GM21825 (cell line): ENCODE data around the gene ZSCAN10.
A peak's percentile ranks its signal among the peaks of the same experiment; 100 is the strongest.

ENCODE experiments used
- ATAC-seq: cut with Tn5 transposase; IDR thresholded peaks from one replicate; pipeline ENCODE4 v1.9.1; 2021; ENCODE audit warnings: mild to moderate bottlenecking, moderate library complexity; ENCODE audit not compliant: unreplicated experiment

Gene ZSCAN10

GRCh38 chr16:3049921-3050481, 49.1 kb downstream of the ZSCAN10 start:
- ATAC-seq = no peak

GRCh38 chr16:3047387-3047720, 51.7 kb downstream of the ZSCAN10 start:
- ATAC-seq = no peak

GRCh38 chr16:3046641-3047386, 52.3 kb downstream of the ZSCAN10 start:
- ATAC-seq = no peak

GRCh38 chr16:3045758-3046640, 53.1 kb downstream of the ZSCAN10 start, which contains the start of gene MMP25:
Gene MMP25, plus strand, starts transcription at chr16:3046561. Its CDS starts 357 bp downstream, at chr16:3046918.
- ATAC-seq = peak; percentile 56

- ATAC-seq = no peak
These were observed 54.4 kb downstream of the ZSCAN10 start for GRCh38 chr16:3044708-3045107.

GRCh38 chr16:3042376-3042775, 56.7 kb downstream of the ZSCAN10 start:
- no peak for ATAC-seq

GRCh38 chr16:3038896-3039295, 60.2 kb downstream of the ZSCAN10 start:
- ATAC-seq = no peak
